ENCODE measurements around the gene RALY. TPM values are rescaled to one million over a fixed set of nuclear protein-coding genes. Genes with fewer than 3 reads are reported as not detected.

Gene RALY
- total RNA-seq, 1 experiment from 2014 or later, result 121 TPM

DNA sequence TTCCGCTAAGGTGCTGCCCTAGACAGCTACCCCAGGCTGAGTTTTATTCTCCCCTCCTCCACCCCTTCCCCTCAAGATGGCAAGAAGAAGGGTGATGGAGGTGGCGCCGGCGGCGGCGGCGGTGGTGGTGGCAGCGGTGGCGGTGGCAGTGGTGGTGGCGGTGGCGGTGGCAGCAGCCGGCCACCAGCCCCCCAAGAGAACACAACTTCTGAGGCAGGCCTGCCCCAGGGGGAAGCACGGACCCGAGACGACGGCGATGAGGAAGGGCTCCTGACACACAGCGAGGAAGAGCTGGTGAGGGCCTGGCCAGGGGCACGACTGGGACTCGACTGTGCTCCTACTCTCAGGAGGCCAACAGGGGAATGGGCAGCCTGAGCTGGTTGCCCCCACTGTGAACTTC, 83.2 kb downstream of the RALY start:
- no peak for DNase-seq (ENCODE audit: low read depth)

- DNase-seq (ENCODE audit: low read depth), result no peak
Observed at GRCh38 chr20:34078540-34078939, 84.8 kb downstream of the RALY start.

- no peak for DNase-seq (ENCODE audit: low read depth)
Observed at GRCh38 chr20:34079818-34080217, 86.1 kb downstream of the RALY start.

DNA sequence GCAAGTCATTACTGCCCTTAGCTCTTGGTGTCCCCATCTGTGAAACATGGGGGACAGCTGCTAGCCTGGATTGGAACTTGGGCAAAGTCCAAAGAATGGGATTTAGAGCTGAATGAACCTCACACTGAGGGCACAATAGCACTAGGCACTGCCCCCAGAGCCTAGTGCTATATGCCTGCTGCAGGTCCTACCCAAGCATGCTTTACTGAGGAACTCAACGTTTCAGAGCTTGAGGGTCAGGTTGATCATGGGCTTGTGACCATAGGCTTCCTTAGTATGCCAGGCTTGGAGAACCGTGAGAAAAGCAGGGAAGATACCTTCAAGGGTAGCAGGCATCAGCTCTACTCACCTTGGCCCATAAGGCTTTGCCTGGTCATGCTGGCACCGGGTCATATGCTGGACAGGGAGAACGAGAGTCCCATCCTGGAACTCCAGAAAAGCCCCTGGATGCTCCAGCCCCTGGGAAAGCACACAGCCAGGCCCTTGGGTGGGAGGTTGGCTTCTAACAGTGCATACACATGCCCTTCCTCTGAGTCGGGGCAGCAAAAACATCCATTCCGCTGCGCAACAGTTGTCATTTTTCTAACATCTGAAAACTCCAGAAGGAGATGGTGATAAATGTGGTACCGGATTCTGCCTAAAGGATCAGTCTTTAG, 88.6 kb downstream of the RALY start:
- DNase-seq (ENCODE audit: low read depth), result no peak

DNA sequence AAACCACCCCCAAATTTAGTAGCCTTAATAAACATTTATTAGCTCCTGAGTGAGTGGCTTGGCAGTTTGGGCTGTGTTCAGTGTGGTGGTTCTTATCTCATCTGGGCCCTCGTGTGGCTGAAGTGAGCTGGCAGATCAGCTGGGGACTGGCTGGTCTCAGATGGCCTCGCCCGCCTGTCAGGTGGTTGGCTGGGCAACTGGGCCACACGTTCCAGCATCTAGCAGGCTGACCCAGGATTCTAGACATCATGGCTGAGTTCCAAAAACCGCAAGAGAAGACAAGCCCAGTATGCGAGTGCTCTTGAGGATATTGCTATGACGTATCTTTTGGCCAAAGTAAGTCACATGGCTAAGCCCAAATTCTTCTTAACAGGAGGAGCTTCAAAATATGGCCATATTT, 89.4 kb downstream of the RALY start:
- DNase-seq (ENCODE audit: low read depth), result peak; percentile 99

DNA sequence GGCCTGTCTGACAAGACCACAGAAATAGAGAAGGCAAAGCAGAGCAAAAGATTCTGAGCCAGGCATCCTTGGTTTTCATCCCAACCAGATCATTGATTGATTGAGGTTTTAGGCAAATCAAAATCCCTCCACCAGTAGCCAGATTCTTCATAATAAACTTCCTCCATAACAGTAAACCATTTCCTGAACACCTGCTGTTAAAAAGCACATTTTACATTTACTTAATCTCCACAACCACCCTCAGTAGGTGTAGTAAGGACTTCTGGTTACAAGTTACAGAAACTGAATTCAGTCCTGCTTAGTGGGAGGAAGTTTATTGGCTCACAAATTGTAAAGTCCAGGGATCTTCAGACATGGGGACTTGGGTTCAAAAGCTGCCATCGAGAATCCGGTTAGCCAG, 90.1 kb downstream of the RALY start:
- no peak for DNase-seq (ENCODE audit: low read depth)

GRCh38 chr20:34084227-34084923, 90.7 kb downstream of the RALY start:
- DNase-seq (ENCODE audit: low read depth), result no peak

DNA sequence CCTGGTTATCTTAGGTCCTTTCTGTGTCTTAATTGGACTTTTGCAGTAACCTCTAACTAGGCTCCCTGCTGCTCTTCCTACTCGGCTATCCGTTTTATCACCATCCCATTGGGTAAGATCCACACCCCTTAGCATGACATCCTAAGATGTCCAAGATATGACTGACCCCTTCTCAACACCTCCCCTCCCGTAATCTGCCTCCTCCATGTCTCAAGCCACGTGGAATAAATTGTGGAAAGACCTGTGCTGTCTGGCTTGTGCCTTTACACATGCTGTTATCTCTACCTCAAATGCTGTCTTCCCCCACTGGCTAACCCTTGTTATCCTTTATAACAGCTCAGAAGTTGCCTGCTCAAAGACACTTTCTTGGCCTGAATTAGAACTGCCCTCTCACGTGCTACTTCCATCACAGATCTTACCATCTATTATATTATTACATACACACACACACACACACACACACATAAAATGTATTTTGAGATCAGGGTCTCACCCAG, 91.9 kb downstream of the RALY start:
- DNase-seq (ENCODE audit: low read depth), result no peak

DNA sequence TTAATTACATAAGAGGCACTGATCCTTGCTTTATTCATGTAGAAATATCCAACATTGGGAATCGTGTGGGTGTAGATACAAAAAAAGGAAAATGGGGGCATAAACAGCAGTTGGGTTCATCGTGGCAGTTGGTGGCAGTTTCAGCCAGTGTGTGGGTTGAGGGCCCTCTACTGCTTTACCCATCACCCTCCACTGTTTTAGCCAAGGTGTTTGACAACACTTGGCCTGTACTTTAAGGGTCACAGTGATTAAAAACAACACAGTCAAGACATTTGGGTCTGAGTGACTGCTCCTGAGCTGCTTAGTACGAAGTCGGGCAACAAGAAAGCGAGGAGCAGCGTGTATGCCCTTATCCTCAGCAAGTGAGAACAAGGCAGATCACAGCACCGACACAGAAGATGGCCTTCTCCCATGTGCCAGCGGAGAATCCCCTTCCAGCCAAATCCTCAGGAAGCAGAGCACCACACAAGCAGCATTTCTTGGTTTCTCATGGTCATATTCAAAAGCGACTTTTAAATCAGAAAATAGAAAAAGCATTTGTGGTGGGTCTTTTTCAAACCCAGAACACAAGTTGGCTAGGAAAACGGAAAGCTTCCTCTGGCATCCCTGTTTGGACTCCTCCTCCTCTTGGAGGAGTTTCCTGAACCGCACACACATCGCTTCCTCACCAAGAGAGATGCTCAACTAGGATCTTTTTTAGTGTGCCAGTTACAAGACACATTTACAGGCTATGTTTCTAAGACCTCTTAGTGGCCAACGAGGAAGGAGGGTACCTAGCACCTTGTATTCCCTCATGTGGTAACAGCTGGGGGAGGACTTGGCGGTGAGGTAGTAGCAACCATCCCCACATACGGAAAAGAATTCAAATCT, 94.8 kb downstream of the RALY start:
- DNase-seq (ENCODE audit: low read depth), result no peak

- no peak for DNase-seq (ENCODE audit: low read depth)
Observed at GRCh38 chr20:34089175-34089479, 95.4 kb downstream of the RALY start.

DNA sequence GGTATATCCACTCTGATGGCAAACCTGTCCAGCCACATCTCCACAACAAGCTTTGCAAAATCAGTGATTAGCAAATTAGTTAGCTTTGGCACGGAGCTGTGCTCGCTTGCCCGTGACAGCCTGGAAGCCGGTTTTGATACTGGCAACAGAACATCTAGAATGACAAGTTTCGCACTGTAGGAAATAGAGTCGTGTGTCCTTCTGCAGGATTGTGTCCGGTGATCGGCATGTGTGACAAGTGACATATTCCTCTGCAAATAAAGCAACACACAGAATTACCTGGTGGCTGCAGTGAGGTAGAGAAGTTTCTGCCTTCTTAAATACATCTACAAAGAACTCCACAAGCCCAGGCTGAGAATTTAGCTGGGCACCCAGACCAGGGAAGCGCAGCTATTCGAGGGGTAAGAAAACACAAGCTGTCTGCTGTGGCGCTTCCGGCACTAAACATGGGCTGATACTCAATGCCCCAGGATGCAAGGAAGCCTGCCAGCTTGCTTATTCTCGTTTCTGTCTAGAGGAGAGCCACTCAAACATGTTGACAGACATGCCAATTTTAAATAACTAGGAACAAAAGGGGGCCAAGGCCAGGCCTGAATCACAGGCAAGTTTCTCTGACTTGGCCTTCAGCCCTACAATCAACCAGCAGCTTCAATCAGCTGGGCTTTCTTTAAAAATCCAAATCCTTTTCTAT, 96.1 kb downstream of the RALY start:
- DNase-seq (ENCODE audit: low read depth), result no peak

GRCh38 chr20:34090645-34091044, 96.9 kb downstream of the RALY start:
- no peak for DNase-seq (ENCODE audit: low read depth)

GRCh38 chr20:34091637-34092200, 98.0 kb downstream of the RALY start:
- DNase-seq (ENCODE audit: low read depth), result no peak

GRCh38 chr20:34093895-34094294, 100.2 kb downstream of the RALY start:
- no peak for DNase-seq (ENCODE audit: low read depth)

DNA sequence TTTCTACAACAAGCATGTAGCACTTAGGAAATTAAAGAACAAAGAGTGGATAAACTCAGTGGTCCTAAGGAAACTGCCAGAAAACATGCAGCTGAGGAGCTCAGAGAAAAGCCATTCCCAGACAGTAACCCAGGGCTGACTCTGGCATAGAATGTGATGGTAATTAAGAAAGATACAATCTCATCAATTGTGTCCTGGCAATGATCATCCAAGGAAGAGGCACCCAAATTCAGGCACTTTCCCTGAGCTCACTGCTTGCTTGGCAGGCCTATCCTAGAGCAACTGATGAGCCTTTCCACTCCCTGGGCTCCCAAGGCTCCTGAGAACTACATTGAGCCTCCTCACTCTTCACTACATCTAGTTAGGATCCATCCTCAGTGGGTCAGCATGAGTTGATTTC, 102.1 kb downstream of the RALY start:
- no peak for DNase-seq (ENCODE audit: low read depth)

DNA sequence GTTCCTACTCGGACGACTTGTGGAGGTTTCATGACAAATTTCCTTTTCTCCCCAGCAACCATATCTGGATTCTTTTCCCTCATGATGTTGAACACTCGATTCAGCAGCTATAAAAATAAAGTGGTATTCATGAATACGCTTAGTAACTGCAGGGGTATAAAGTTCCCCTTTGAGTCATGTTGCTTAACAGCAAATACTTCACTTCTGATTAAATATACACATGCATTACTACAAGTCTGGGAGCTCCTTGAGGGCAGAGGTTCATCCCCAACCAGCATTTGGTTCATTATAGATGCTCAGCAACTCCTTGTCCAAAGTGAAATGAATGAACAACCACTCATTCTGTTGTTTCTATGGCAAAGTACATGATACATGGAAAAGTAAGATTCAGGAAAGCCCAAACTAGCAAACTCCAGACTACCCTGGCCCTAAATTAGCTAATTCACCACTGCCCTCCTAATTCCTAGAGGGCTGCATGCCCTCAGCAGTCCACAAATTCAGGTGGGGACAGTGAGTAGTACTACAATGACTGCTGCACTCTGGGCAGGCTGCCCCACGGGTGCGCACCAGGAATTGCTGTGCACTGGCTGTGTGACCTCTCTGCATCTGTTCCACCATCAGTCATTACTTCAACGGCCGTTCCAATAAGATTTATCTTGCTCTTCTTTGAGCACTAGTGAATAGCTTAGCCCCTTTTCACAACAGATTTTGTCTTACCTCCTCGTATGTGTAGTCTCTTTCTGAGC, 103.2 kb downstream of the RALY start:
- no peak for DNase-seq (ENCODE audit: low read depth)

DNA sequence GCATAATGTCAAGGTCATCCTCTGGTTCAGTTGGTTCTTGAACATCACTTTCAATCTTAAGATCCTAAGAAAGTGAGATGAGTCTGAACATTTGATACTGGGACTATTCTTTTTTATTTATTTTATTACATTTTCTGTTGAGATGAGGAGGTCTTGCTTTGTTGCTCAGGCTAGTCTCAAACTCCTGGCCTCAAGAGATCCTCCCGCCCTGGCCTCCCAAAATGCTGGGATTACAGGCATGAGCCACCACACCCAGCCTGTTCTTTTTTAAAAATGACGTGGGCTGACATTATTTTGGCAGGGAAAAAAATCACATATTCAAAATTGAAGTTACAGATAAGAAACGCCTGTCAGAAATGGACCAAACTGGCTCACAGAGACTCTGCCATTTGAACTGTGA, 104.9 kb downstream of the RALY start:
- no peak for DNase-seq (ENCODE audit: low read depth)

DNA sequence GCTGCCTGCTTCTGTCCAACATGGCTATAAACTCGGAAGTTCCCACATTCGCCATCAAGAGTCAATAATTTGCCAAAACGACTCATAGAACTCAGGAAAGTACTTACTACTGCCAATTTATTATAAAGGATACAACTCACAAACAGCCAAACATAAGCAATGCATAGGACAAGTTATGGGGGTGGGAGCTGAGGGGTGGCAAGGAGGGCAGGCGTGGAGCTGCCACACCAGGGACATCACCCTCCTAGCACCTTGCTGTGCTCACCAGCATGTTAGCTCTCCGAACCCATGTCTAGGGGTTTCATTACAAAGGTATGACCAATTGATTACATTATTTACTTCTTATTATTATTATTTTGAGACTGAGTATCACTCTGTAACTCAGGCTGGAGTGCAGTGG, 106.0 kb downstream of the RALY start:
- no peak for DNase-seq (ENCODE audit: low read depth)

DNA sequence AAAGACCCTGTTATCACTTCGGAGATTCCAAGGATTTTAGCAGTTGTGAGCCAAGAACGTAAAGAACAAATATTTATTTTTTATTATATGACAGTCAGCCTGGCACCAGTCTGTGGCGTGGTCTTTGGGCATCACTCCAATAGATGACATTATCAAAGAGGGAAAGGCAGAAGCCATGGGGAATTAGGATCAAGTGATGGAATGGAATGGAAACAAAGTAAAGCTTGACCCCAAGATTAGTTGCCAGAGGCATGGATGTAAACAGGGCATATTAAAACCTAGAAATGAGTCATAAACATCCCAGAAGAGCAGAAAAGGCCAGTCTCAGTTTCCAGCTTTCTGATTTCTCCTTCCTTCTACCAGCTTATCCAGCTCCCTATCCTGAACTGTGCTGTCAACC, 106.9 kb downstream of the RALY start:
- DNase-seq (ENCODE audit: low read depth), result no peak

- no peak for DNase-seq (ENCODE audit: low read depth)
Observed at GRCh38 chr20:34102342-34102741, 108.6 kb downstream of the RALY start.

- DNase-seq (ENCODE audit: low read depth), result no peak
Observed at GRCh38 chr20:34104059-34104458, 110.3 kb downstream of the RALY start.

All from LHCN-M2 (cell line).